ENCODE data around the gene INO80.
"Not testable (repeated sequence)": the region's sequence is repeated elsewhere in the genome, so short reads cannot be mapped to it uniquely, and the experiment has no call there.

Gene INO80

DNA sequence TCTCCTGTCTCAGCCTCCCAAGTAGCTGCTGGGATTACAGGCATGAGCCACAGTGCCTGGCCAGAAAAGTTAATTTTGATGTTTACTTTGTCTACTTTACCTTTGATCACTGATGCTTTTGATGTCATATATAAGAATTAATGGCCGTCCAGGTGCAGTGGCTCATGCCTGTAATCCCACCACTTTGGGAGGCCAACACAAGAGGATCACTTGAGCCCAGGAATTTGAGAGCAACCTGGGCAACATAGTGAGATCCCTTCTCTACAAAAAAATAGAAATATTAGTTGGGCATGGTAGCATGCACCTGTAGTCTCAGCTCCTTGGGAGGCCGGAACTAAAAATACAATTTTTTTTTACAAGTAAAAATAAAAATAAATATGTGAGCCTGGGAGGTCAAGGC is 6.8 kb upstream of the INO80 start:
- DNase-seq (ENCODE audit: low read depth, low spot score) = no peak

DNA sequence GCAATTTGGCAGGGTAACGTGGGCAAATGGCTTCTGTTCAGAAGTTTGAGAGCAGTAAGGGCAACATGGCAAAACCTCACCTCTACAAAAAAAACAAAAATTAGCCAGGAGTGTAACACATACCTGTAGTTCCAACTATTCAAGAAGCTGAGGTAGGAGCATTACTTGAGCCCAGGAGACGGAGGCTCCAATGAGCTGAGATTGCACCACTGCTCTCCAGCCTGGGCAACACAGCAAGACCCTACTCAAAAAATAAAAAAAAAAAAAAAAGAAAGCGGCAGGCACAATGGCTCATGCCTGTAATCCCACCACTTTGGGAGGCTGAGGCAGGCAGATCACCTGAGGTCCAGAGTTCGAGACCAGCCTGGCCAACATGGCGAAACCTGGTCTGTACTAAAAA is 5.9 kb upstream of the INO80 start:
- DNase-seq (ENCODE audit: low read depth, low spot score) = no peak

DNA sequence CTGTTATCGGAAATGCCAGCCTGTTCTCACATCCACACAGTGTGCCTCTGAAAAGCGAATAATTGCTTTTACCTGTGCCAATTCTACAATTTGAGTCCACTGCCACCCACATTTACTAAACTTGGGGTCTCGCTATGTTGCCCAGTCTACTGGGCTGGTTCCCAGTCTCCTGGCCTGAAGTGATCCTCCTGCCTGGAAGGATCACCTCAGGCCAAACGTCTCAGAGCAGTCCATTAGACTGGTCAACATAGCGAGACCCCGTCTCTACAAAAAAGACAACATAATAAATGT is 827 bp upstream of the INO80 start:
- no peak for DNase-seq (ENCODE audit: low read depth, low spot score)

DNA sequence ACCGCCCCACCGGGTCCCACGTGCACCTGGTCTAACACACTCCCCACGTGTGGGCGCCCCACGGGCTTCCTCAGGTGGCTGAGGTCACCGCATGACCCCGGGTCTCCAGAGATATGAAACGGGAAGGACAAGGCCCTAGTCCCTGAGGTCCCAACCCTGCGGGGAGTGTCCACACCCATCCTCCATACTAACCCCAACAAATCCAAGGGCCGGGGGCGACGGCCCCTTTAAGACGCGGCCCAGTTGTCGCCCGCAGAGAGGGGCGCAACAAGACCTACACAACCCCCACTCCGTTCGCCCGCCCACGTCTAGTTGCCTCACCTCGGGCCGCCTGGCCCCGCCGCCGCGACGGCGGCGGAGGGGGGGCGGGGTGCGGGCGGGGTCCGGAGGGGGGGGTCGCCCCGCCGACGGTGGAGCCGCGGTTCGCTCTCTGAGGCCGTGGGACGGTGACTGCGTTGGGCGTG is 396 bp downstream of the INO80 start:
- no peak for DNase-seq (ENCODE audit: low read depth, low spot score)

DNA sequence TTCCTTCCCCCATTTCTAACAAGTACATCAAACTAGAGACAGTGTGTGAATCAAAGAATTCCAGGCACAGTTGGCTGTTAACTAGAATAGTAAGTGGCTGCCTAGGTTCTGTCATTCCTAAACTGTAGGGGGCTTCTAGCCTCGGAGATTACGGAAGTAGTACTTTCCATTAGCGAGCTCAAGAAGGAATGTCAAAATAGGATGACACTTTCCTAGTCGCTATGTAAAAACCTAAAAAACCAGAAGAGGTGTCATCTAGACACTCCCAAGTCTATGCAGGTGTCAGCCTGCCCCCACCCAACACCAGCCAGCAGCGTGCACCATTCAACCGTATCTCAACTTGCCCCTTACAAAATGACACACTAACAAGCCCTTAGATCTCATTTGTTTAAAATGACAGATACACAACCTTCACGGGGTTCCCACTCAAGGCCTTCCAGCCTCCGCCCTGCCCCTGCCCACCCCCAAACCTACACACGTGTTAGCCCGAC is 874 bp downstream of the INO80 start:
- DNase-seq (ENCODE audit: low read depth, low spot score) = peak; percentile 62

DNA sequence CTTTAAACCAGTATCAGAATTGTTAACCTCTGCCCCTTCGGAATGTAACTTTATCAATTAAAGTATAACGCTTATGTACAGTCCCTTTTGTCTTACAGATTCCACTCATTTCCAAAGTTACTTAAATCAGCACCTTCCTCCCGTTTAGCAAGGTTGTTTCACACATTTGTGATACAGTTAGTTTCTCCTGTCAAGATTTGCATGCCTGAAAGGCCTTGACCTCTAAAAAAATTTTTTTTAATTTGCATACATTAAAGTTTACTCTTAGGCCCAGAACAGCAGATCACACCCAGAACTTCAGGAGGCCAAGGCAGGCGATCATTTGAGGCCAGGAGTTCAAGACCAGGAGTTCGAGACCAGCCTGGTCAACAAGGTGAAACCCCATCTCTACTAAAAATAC is 9.1 kb downstream of the INO80 start:
- no peak for DNase-seq (ENCODE audit: low read depth, low spot score)

DNA sequence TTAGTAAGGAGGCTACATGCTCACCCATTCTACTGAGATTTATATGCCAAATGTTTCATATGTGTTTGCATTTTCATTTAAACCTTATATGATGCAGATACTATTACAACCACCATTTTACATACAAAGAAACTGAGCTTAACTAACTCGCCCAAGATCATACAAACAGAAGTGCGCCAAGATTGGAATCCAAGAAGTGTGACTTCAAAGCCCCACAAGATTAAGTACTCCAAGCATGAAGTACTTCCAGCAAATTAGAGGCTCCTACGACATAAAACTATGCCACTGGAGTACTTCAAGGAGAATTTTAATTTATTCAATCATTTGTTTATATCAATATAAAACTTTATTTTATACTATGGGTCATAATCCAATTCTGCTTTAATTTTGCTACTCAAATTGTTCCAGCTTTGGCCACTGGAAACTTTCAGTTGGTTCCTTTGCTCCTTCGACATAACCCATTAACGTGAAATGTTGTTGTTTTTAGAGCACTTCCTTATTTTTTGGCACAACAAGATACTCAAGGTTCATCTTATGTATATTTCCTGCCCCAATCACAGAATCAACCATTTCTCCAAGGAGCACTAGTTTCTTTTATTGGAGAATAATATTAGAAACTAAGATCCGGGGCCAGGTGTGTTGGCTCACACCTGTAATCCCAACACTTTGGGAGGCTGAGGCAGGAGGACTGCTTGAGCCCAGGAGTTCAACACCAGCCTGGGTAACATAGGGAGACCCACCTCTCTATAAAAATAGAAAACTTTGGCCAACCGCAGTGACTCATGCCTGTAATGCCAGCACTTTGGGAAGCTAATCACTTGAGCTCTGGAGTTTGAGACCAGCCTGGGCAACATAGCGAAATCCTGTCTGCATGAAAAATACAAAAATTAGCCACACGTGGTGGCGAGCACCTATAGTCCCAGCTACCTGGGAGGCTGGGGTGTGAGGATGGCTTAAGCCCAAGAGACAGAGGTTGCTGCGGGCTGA is 10.4 kb downstream of the INO80 start:
- DNase-seq (ENCODE audit: low read depth, low spot score) = no peak

DNA sequence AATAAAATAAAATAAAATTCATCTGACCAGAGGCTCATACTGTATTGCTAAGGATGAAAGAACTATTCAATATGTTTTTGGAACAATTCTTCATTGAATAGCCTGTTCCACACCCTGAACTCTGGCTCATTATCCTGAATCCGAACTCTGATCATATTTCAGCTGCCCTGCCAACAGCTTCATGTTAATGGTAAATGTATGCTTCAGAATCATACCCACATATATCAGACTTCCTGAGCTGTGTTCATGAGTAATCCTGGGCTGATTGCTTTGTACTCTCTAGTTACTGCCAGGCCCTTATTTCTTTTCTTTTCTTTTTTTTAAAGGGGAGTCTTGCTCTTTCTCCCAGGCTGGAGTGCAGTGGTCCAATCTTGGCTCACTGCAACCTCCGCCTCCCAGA is 11.8 kb downstream of the INO80 start:
- DNase-seq (ENCODE audit: low read depth, low spot score) = peak; percentile 38

DNA sequence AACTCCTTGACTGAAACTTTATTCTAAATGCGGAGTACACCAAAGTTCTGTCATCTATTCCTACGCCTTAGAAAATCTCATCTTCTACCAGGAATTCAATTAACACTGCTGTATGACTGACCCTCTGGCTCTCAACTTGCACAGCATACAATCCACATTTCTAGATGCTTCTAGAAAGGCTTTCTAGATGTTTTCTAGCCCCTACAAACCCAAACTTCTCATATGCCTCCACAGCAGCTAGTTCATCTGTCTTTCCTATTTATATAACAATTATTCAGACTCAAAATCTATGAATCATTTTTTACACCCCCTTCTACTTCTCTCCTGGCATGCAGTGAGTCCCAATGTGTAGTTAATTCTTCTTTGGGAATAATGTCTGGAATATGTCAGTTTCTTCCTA is 13.2 kb downstream of the INO80 start:
- DNase-seq (ENCODE audit: low read depth, low spot score) = no peak

DNA sequence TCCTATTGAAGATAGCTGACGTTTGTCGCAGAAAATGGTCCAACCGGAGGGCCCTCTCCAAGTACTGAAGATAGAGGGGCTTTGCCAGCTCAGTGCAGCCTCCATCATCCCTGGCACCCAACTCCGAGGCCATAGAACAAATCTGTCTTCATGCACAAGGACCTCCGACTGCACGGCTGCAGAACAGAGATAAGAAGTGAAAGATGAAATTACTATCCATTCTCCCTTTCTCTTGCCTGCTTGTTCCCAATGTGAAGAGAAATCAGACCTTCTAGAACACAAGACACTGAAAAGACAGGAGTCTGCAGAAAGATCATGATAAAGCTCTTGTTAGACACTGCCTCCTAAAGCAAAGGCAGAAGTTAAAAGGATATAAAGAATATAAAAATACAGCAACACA is 19.9 kb downstream of the INO80 start:
- DNase-seq (ENCODE audit: low read depth, low spot score) = no peak

DNA sequence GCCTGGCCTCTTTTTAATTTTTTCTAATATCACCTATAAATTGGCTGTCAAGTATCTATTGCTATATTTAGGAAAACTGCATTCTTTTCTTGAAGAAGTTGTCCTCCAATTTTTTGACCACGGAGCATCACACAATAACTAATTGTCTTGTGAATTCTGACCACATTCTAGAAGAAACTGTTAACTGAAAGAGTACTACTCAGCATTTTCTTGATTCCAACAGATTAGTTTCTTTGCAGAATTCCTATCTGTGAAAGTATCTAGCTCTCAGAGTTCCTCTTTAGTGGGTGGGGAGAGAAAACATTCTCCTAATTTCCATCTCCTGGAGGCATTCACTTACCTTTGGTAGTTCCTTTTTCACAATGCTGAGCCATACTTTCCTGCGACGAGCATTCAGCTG is 31.1 kb downstream of the INO80 start:
- DNase-seq (ENCODE audit: low read depth, low spot score) = no peak

DNA sequence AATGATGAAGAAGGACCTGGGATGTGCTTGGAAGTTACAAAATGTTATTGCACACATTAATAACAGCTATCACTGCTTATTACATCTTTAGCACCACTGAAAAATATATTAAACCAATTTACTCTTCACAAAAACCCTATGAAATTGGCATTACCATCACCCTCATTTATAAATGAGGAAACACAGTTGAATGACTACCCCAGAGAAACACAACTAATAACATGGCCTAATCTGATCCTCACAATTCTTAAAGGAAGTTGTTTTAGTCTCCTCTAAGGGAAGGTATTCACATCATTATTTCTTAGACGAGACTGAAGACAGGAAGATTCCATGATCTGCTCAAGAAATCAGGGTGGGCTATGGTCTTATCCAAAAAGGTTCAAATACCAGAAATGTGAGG is 35.9 kb downstream of the INO80 start:
- no peak for DNase-seq (ENCODE audit: low read depth, low spot score)

DNA sequence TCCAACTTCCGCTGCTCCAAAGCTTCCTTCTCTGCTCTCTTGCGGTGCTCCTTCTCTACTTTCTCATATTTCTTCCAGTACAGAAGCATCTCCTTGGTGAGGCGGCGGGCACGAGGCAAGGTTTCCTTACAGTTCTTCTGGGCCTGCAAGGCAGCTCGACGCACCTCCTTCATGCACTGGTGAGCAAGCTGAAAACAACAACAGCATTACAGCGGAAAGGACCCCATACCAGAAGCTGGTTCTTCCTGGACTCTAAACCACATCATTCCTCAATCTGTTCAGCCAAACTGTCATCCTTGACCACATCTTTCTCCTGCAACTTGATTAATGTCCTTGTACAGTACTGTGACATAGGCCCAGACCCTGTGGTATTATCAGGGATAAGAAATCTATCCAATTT is 36.4 kb downstream of the INO80 start:
- DNase-seq (ENCODE audit: low read depth, low spot score) = peak; percentile 84

DNA sequence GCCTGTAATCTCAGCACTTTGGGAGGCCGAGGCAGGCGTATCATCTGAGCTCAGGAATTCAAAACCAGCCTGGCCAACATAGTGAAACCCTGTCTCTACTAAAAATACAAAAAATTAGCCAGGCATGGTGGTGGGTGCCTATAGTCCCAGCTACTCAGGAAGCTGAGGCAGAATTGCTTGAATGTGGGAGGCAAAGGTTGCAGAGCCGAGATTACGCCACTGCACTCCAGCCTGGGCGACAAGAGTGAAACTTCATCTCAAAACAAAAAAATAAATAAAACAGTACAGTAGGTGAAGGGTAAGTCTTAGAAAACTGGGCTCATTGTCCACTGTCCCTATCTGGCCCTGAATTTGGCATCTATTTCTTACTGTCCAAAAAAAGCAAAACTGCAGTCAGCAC is 37.2 kb downstream of the INO80 start:
- DNase-seq (ENCODE audit: low read depth, low spot score) = not testable (repeated sequence)

DNA sequence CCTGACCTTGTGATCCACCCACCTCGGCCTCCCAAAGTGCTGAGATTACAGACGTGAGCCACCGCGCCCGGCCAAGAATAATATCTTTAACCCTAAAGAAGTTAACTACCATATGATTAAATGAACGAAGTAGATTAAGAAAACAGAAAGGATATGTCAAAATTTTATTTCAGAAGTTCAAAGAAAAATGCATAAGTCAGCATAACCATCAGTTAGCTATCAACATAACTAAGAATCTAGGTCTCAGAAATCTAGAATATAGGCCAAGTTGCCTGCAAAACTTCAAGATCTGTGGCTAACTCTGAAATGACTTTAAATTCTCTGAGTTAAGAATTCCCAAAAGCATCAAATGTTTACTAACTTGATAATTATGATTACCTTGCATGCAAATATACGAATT is 38.0 kb downstream of the INO80 start:
- DNase-seq (ENCODE audit: low read depth, low spot score) = no peak

DNA sequence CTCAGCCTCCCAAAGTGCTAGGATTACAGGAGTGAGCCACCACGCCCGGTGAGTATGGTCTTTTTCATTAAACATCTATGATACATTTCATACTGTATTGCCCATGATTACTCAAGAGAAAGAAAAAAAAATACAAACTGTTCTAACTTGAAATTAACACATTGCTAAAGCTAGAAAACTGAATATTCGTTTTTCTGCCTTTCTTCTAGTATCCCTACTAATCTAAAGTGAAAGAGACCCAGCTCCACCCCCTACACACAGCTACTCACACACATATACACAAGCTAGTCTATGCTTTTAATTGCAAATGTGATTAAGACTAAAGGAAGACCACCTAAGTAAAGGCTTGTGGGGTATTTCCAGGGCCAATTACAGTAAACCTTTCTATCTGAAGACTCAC is 43.1 kb downstream of the INO80 start:
- no peak for DNase-seq (ENCODE audit: low read depth, low spot score)

DNA sequence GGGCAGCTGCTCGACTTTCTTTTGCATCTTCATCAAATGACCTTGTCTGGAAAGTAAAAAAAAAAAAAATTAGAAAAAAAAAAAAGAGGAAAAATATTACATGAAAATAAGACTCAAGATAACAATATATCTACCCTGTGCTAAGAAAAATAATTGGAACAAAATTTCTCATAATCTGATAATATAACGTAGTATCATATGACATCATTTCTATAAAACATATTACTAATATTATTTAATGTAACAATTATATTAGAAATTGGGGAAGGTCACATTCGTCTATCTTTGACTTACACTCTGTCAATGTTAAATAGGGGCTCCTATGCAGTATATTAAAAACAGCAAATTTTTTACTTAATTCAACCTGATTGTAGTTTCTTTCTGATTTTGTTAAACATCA is 44.1 kb downstream of the INO80 start:
- DNase-seq (ENCODE audit: low read depth, low spot score) = no peak

DNA sequence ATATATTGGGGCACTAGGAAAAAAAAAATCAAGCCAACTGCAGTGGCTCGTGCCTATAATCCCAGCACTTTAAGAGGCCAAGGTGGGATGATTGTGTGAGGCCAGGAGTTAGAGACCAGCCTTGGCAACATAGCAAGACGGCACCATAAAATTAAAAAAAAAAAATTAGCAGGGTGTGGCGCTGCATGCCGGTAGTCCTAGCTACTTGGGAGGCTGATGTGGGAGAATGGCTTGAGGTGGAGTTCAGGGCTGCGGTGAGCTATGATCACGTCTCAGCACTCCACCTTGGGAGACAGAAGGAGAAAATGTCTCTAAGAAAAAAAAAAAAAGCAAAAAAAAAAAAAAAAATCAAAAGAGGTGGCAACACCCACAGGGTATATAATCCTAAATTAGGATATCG is 49.6 kb downstream of the INO80 start:
- DNase-seq (ENCODE audit: low read depth, low spot score) = no peak

DNA sequence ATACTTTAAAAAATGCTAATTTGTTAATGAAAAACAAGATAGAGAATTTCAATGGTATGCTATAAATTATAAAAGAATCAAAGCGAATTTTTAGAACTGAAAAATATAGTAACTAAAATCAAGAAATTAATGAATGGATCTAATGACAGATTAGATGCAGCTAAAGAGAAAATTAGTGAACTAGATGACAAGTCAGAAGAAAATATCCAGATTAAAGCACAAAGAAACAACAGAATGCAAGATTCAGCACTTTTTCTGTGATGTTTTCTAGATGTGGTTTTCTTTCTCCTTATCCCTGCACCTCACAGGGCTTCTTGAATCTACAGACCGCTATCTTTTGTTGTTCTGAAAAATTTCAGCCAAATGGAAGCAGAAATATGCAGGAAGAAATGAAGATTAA is 54.4 kb downstream of the INO80 start:
- no peak for DNase-seq (ENCODE audit: low read depth, low spot score)

DNA sequence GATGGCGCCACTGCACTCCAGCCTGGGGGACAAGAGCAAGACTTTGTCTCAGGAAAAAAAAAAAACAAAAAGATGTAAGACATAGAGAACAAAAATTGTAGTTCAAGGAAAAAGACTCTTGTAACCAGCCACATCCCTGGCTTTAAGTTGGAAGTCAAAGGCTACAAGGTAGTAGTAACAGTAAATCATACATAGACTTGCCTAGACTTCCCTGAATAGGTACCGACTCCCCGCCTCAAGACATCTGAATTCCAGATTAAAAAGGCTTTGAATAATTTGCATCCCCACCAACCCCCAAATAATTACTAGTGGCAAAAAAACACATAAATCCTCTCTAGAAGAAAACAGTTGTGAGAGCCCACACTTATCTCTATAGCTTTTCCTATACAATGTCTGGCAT is 55.6 kb downstream of the INO80 start:
- no peak for DNase-seq (ENCODE audit: low read depth, low spot score)

DNA sequence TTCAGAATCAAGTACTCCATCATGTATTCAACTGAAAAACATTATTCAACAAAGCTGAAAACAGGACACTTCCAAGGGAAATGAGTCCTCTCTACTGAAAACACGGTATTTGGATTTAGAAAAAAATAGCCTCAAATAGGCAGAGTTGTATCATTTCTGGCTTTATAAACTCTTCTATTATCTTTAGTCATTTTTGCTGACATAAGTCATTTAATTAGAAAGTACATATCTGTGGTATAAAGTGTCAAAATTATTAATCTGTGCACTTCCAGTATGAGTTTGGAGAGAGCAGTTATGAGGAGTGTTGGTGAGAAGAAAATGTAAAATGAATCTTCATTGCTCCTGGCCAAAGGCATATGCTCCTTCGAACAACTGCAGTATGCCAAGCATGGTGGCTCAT is 59.3 kb downstream of the INO80 start:
- DNase-seq (ENCODE audit: low read depth, low spot score) = no peak

DNA sequence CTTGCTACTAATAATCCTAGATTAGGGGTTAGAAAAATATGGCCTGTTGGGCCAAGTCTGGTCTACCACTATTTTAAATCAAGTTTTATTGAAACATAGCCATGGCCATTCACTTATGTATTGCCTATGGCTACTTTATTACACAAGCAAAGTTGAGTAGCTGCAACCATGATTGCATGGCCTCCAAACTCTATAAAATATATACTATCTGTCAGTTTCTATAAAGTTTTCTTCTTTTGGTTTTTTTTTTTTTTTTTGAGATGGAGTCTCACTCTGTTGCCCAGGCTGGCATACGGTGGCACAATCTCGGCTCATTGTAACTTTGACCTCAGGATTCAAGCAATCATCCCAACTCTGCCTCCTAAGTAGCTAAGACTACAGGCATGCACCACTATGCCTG is 60.4 kb downstream of the INO80 start:
- DNase-seq (ENCODE audit: low read depth, low spot score) = no peak

DNA sequence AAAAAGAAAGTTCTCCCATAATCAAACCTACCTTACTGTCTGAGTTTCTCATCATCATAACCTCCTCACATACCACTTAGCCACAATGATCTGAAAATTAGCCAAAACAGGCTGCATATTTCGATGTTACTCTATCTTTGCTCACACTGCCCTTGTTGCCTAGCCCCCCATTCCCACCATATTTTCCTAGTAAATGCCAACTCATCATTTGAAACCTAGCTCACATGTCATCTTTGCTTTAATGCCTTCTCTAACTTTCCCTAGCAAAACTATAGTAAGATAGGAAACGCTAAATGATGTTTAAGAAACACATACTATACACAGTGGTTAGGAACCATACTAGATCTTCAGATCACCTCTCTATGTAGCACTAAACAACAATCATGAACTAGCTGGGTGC is 64.9 kb downstream of the INO80 start:
- DNase-seq (ENCODE audit: low read depth, low spot score) = no peak

DNA sequence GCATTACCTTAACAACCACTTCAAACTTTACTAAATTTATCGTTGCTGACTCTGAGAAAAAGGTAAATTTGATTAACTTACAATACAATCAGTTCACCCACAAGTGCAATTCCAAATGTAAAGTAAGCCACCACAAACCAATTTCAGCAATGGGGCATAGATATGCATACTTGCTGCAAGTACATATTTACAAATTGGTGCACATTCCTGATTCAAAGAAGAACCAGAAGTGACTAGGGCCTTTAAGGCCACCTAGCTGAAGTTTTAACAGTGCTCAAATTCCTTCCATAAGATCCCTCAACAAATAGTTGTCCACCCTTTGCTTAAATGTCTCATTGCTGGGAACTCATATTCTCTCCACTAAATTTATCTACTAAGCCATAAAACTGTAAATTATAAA is 67.2 kb downstream of the INO80 start:
- DNase-seq (ENCODE audit: low read depth, low spot score) = no peak
